ENCODE data around the gene PRKAA1. TPM values are rescaled to one million over a fixed set of nuclear protein-coding genes. Genes with fewer than 3 reads are reported as not detected.

PRKAA1 gene
- total RNA-seq, 1 experiment from 2014 or later = 28.8 TPM

DNA sequence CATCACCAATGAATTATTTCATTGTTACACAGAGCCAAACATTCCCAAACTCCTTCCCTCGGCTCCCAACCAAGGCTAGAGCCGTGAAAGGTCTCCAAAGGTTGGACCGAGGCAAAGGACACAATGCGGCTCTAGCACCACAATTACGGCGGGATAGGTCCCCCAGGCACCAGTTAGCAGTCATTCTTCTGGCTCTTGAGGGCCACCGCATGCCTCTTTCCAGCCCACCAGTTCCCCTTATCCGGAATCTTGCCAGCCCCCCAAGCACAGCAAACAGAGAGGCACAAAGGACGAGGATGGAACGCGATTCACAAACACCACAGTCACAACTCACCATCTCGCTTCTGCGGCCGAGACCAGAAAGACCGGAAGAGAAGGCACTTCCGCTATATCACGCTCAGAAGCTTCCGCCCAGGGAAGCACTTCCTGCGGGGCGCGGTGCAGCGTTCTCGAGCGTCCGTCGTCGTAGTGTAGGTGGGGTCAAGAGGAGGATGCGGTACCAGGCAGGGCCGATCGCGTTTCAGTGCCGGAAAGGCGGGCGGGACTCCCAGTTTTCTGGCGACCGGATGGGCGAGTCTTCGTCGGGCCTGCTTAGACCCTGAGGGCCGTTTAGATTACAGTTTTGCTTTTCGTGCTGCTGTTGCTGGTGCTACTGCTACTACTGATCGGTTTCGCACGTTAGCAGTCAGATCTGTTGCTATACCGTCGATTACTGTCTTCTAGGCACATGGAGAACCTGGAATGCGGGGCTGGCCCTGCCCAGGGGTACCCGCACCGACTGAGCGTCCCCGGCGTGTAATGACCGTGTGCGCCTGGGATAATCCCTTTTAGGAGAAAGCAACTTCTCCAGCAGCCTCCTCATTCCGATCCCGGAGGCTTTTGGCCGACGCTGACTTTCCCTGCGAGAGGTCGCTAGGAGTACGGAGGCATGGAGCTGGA lies 36.9 kb upstream of the PRKAA1 start, which contains the start of gene RPL37:
RPL37 (minus strand) TSS at position 374 of the 939 bp plus-strand sequence; CDS start at position 337, 37 bp downstream.
- H2BK20ac ChIP-seq (ENCODE audit: low read depth, low read length, poor library complexity, severe bottlenecking) = no peak within 1 kb of the TSS
- peaks cover 25% of the 10 kb centered on the region for H3K23me2 ChIP-seq (ENCODE audit: insufficient read length, low read depth, low read length, poor library complexity, severe bottlenecking)
- peak within 1 kb of the TSS; percentile 70 for H2BK12ac ChIP-seq (ENCODE audit: insufficient read length, low read depth, low read length)
- no peak within 1 kb of the TSS for H2AFZ ChIP-seq (ENCODE audit: low read length)
- no peaks in the 10 kb centered on the region for H4K20me1 ChIP-seq (ENCODE audit: control insufficient read depth, insufficient read depth, insufficient read length)
- peak within 1 kb of the TSS; percentile 100 for H3K4me3 Mint-ChIP-seq
- no peak within 1 kb of the TSS for H2BK120ac ChIP-seq (ENCODE audit: low read depth, low read length, poor library complexity, severe bottlenecking)
- H3K4me2 ChIP-seq (ENCODE audit: insufficient read depth, insufficient read length, low read length) = peak within 1 kb of the TSS; percentile 91
- no peaks in the 10 kb centered on the region for H3K27me3 Mint-ChIP-seq (ENCODE audit: low read depth)
- DNase-seq = peak; percentile 96
- no peaks in the 10 kb centered on the region for H3K79me1 ChIP-seq (ENCODE audit: insufficient read depth, low read depth, low read length, poor library complexity, severe bottlenecking)
- H2AK5ac ChIP-seq (ENCODE audit: insufficient read length, low read length) = peak within 1 kb of the TSS; percentile 51
- peak within 1 kb of the TSS; percentile 70 for H2BK5ac ChIP-seq (ENCODE audit: insufficient read length, low read length)
- no peak within 1 kb of the TSS for H3K23ac ChIP-seq (ENCODE audit: insufficient read length, low read depth, low read length)
- no CpG with 5 or more reads among the region's 61 CpGs for WGBS (ENCODE audit: extremely low coverage, insufficient read length, low lambda C conversion rate)
- peak within 1 kb of the TSS; percentile 99 for H4K5ac ChIP-seq (ENCODE audit: insufficient read length, low read depth, low read length)
- peak within 1 kb of the TSS; percentile 81 for H4K91ac ChIP-seq (ENCODE audit: insufficient read length, low read depth, low read length)
- peaks cover 21 to 50% of the 10 kb centered on the region in 2 experiments for H3K4me1 Mint-ChIP-seq
- peak within 1 kb of the TSS; percentile 99 for H3K14ac ChIP-seq (ENCODE audit: insufficient read depth, low read length)
- H4K8ac ChIP-seq (replicated peaks; ENCODE audit: insufficient read length, low read depth, low read length) = peak within 1 kb of the TSS; percentile 97
- peak within 1 kb of the TSS; percentile 99 for H3K18ac ChIP-seq (ENCODE audit: insufficient read length, low read depth, low read length)
- no peak within 1 kb of the TSS for H2BK15ac ChIP-seq (ENCODE audit: low read depth, low read length)
- peaks cover 47 to 50% (median 49%) of the 10 kb centered on the region in 3 experiments for H3K36me3 Mint-ChIP-seq (ENCODE audit: insufficient read depth in 1 of 3, low read depth in 3 of 3)
- H3K56ac ChIP-seq (ENCODE audit: insufficient read length, low read depth, low read length) = peak within 1 kb of the TSS; percentile 94
- H3K4ac ChIP-seq (ENCODE audit: low read depth, low read length) = peak within 1 kb of the TSS; percentile 64; the same call in 1 of the 2 replicates
- TF ChIP-seq, protein P1, sequence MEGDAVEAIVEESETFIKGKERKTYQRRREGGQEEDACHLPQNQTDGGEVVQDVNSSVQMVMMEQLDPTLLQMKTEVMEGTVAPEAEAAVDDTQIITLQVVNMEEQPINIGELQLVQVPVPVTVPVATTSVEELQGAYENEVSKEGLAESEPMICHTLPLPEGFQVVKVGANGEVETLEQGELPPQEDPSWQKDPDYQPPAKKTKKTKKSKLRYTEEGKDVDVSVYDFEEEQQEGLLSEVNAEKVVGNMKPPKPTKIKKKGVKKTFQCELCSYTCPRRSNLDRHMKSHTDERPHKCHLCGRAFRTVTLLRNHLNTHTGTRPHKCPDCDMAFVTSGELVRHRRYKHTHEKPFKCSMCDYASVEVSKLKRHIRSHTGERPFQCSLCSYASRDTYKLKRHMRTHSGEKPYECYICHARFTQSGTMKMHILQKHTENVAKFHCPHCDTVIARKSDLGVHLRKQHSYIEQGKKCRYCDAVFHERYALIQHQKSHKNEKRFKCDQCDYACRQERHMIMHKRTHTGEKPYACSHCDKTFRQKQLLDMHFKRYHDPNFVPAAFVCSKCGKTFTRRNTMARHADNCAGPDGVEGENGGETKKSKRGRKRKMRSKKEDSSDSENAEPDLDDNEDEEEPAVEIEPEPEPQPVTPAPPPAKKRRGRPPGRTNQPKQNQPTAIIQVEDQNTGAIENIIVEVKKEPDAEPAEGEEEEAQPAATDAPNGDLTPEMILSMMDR (conservative IDR thresholded peaks at IDR 0.05) = no peak
- peaks cover 13% of the 10 kb centered on the region; the same call in 1 of the 2 replicates for H3K79me2 ChIP-seq (ENCODE audit: insufficient read depth, low read length)
- H3K27ac Mint-ChIP-seq = peak within 1 kb of the TSS; percentile 100
- H3T11ph ChIP-seq (ENCODE audit: low read length) = peak within 1 kb of the TSS; percentile 74
- no peaks in the 10 kb centered on the region for H3K27me3 ChIP-seq (ENCODE audit: insufficient read depth, low read length)
- peak within 1 kb of the TSS; percentile 100 for H3K9ac ChIP-seq (ENCODE audit: extremely low read depth, insufficient read length, low read length)
- H3K27ac ChIP-seq (ENCODE audit: insufficient read length, low read depth, low read length) = peak within 1 kb of the TSS; percentile 96
- no peaks in the 10 kb centered on the region for H3K9me3 ChIP-seq (ENCODE audit: control insufficient read depth, low read depth, low read length)
- H3K4me1 ChIP-seq (ENCODE audit: insufficient read depth, low read length) = no peaks in the 10 kb centered on the region
- peaks cover 3 to 6% of the 10 kb centered on the region in 2 experiments; a peak in 2 of 5 replicates for H3K9me3 Mint-ChIP-seq
